NCI-H1105 (cell line): ENCODE measurements around the gene SPATA12.

ENCODE experiments used
- DNase-seq: peaks from one replicate; lab custom pipeline; 2025; lab: John Stamatoyannopoulos, UW

The SPATA12 gene, protein sequence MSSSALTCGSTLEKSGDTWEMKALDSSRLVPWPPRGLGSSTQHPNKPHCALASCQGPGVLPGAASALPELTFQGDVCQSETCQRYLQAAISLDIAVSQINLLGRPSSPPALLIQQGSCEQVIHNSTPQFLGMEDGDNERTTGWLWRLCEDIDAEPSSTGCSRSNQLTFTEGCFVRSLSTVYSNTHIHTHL

DNA sequence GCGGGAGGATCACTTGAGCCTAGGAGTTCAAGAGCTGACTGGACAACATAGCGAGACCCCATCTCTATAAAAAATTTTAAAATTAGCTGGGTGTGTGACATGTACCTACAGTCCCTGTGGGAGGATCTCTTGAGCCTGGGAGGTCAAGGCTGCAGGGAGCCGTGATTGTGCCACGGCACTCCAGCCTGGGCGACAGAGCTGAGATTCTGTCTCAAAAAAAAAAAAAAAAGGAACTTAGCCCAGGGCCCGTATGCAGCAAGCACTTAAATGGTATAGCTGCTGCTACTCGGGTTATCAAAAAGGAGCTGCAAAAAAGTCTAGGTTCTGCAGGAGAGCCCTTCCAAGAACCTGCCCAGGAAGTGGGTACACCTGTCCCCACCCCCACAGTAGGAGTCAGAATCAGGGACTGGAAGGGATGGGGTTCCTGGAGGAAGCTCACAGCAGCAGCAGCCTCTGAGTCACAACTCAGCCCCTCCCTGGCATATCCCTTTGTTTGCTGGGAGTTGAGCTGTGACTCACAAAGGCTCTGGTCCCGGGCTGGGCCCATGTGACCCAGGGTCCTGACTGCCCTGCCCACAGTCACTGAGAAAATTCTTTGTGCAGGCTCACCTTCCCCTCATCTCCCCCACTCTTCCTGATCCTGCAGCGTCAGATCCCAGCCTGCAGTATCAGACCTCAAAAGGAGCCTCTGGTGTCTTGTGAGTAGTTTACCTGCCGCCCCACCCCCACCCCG lies at the start of gene SPATA12:
SPATA12 (plus strand) TSS at position 576 of the 733 bp plus-strand sequence. CDS start 13,031 bp downstream, outside the sequence.
- no peak for DNase-seq

DNA sequence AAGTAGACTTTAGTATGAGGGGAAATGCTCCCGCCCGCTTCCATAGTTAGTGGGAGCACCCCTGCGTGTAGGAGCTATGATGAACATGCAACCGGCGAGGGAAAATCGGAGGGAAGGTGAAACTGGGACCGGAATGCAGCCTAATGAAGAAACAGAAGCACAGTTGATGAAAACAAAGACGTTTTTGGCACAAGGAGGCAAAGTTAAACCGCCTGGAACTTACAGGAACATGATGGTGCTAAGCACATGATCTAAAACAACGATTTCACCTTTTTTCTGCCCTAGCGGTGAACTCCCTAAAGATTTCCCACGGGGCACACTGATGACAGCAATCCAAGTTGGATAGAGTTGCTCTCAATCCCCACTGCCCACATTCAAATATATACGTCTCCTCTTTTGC lies 49.4 kb upstream of the SPATA12 start:
- no peak for DNase-seq

DNA sequence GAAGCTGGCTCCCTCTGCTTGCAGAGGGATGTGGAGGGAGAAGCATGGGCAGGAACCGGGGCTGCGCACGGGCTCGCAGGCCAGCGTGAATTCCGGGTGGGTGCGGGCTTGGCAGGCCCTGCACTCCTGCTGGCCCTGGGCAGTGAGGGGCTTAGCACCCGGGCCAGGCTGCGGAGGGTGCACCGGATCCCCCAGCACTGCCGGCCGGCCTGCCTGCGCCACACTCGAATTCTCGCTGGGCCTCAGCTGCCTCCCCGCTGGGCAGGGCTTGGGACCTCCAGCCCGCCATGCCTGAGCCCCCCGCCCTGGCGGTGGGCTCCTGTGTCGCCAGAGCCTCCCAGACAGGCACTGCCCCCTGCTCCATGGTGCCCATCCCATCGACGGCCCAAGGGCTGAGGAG lies 47.6 kb upstream of the SPATA12 start:
- DNase-seq = no peak

DNA sequence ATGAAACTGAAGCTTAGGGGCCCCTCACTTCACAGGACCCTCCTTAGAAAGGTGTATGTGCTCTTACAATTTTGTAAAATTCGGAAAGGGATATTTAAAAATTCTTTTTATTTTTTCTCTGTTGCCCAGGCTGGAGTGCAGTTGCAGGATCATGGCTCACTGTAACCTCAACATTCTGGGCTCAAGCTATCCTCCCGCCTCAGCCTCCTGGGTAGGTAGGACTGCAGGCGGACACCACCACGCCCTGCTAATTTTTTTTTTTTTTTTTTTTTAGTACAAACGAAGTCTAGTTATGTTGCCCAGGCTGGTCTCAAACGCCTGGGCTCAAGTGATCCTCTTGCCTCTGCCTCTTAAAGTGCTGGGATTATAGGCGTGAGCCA lies 45.1 kb upstream of the SPATA12 start:
- no peak for DNase-seq

DNA sequence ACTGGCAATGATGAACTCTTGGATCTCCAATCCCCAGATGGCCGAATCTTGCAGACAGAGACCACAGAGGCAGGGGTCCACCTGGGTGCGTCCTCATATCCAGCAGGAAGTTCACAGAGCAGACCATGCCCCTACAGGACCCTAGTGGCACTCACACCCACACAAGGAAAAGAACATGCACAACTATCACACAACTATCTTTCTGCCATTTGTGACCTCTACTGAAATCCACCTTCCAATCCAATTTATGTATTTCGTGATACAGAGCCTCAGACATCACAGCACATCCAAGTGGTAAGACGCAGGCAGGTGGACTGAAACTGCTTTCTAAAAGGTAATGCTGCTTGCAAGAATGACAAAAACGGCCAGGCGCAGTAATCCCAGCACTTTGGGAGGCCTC lies 44.6 kb upstream of the SPATA12 start:
- no peak for DNase-seq

DNA sequence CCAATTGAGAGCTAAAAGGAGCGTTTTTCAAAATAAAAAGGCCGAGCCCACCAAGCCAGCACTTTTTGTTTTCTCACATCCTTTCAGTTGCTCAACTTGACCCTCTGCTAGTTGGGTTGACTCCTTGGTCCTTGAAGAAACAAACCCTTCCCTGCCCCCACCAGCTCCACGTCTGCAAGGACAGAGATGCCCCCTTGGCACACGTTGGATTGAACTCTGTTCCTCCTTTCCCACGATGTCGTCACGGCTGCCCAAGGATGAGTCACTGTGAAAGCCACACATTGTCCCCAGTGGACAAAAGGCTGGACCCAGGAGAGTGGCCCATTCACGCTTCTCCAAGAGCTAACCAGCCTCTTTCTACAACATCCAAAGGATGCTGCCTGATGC lies 43.0 kb upstream of the SPATA12 start:
- no peak for DNase-seq

DNA sequence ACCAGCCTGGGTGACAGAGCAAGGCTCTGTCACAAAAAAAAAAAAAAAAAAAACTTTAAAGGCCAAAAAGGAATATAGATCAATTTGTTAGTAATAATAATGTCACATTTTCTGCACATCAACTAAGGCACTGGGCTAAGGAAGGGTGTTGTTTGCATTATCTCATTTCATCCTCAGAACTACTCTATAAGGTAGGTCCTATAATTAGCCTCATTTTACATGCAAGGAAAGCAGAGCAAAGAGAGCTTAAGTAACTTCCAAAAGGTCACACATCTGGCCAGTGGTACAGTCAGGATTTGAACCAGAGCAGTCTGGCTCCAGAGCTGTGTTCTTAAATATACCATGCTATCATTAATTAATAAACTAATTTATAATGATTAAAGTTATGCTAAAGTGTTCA lies 42.2 kb upstream of the SPATA12 start:
- no peak for DNase-seq

DNA sequence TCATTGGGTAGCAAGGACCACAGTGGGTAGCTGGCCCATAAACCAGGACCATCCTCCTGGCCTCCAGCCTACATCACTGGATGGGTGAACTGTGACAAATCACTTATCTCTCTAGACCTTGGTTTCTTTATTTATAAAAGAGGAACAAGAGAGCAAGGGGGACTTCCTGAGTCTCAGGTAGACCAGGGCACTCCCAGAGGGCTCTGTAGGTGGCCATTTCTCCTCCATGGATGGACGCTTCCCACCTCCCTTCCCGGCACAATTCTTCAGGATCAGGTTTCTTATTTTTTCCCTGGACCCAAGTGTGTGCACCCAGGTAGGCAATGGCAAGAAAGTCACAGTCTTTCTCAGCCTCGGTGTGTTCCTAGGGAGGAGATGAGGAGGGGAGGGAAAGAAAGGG lies 41.4 kb upstream of the SPATA12 start:
- no peak for DNase-seq

DNA sequence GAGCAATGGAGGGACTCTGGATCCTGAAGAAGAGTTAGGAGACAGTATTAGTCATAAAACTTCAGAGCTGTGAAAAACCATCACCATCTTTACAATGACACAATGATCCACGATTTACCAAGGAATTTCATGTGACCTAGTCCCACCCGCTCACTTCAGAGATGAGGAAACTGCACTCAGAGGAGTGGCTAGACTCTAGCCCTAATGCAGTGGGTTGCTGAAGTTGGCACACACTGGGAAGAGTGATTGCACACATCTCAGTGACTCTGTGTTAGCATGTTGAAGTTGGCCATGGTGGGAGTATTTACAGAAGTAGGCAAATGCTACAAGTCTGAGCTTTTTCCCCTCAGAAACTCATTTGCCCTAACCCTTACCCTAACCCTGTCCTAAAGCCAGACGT lies 35.2 kb upstream of the SPATA12 start:
- DNase-seq = no peak

DNA sequence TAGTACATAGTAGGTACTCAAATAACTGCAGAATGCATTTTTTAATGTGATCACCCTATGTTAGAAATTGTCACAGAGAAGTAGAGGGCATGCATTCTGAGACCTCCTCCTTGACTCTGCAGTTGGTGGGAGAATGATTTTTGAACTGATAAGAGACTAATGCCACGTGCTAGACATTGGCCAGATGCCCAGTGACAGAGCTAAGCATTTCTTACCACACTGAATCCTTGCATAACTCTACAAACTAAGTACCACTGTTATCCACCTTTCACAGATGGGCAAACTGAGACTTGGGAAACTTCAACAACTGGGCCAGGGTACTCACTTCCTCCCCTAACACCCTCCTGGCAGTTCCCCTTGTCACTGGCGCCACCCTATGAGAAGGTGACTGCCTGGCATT lies 33.5 kb upstream of the SPATA12 start:
- no peak for DNase-seq

DNA sequence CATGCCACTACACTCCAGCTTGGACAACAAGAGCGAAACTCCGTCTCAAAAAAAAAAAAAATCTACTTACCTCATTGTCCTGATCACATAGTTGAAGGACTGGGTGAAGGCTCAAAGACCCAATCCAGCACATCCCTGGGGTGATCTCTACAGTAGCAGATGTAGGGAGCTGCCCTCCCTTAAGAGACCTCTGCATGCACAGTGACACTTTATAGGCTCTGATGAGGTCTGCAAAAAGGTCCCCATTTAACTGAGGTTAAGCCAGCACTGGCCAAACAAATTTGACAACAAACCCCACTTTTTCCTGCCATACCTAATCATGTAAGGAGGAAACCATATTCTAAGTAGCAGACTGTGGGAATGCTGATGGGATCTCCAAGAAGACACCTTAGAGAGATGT lies 31.1 kb upstream of the SPATA12 start:
- no peak for DNase-seq

DNA sequence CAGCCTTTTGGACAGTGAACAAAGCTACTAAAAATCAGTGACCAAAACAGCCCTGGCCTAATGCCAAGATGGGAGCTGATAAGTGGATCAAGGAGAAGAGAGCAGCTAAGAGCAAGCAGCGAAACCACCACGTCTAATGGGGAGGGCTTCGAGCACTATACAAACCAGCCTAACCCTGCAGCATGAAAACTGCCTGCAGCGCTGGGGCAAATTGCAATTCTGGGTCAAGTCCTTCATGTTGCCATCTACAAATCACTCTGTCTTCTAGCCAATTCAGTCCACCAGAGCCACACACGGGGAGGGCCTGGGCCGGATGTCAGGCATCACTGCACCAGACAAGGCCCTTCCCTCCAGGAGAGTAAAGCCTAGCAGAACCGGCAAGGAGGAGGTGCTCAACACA lies 30.5 kb upstream of the SPATA12 start:
- no peak for DNase-seq

DNA sequence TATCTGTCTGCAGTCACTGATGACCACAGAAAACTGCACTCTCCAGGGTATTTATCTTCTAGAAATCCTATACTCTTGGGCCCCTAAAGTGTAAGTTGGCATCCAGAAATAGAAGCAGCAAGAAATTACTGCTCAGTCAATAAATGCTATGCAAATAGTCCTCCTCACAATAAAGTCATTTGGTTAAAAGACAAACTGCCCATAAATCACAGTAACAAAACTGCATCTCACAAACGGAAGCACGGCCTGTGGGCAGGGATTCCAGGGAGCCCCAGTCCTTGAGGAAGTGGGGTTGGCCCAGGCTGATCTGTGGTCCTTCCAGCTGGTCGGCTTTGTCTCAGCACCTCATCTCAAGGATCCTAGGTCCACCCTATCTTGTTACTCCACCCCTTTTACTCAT lies 29.7 kb upstream of the SPATA12 start:
- DNase-seq = no peak

DNA sequence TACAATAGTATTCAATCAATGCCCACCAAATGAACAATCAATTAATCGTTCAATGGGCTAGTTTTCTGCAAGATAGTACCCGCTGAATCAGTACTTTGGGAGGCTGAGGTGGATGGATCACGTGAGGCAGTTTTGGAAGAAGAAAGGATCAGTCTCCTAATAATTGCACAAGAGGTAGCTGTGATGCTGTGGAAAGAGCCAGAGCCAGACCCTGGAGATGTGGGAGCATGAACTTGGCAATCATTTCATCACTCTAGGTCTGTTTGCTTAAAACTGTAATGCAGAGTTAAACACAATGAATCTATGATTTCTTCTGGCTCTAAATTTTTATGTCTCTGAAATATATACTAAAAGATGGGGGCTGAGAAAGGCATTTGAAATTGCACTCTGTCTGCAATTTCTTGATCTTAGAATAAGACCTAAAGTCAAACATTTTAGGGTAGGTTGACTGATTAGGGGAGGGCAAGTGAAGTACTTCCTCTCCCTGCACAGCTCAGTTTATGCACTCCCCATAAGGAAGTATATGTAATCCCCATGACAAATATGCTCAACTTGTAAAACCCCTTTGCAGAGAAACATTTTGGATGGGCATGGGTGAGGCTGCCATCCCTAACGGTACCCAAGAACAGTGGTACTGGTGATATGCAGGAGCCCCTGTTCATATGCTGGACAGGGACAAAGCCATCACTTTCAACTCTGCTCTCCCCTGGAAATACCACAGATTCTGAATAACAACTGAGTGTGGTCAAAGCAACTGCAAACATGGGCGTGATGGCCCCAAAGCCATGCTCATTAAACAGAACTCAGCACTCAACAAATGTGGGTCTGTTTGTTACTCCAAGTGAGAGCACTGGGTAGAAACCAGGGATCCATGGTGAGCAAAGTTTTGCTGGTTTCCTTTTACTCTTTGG lies 28.6 kb upstream of the SPATA12 start:
- no peak for DNase-seq

DNA sequence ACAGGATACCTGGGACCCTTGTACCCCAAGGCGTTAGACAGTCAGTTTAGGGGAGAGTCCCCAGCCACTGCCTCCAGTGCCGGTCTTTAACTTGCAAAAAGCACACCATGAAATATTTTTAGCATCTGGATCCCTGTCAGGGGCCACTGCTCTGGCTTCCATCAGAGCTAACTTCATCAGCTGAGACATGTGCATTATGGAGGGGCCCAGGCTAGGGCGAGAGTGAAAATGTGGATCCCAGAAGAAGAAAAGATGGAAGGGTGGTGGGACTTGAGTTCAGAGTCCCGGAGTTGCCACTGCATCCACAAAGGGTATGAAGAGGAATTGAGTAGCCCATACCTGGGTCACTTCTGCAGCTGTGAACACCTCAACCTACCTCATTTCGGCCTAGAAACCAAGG lies 23.5 kb upstream of the SPATA12 start:
- no peak for DNase-seq

DNA sequence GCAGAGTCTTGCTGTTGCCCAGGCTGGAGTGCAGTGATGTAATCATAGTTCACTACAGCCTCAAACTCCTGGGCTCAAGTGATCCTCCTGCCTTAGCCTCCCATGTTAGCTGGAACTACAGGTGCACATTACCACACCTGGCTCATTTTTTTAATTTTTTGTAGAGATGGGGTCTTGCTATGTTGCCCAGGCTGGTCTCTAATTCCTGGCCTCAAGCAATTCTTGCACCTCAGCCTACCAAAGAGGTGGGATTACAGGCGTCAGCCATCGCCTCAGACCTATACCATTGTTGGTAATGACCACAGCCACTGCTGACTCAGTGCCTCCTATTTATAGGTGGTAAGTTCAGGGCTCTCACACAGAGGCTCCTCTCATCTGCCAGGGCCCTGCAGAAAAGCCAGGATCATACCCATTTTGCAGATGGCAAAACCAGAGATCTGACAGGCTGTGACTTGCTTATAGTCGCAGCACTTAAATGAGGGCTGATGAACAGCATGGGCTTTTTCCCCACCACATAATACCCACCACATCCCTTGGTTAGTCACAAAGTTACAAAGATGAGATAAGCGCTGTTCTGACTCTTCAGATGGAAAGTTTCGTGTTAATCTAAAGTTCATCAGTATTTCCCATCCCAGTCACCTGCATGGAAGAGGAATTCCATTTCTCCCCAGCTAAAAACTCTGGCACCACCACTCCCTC lies 21.8 kb upstream of the SPATA12 start:
- no peak for DNase-seq

DNA sequence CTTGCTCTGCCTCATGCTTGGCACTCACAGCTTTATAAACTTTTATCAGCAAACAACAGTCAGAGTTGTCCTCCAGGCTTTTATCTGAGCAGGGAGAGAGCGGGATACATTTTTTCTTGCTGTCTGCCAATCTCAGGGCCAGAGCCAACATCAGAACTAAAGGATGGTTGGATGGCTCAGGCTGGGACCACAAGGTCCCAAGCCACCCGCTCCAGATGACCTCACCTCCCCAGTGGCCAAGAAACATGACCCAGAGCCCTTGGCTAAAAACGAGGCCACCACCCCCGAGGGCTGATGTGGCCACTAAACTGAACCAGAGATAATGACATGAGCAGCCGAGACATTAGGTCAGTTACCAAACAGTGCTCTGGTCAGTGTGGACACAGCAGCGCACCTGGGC lies 18.8 kb upstream of the SPATA12 start:
- no peak for DNase-seq

DNA sequence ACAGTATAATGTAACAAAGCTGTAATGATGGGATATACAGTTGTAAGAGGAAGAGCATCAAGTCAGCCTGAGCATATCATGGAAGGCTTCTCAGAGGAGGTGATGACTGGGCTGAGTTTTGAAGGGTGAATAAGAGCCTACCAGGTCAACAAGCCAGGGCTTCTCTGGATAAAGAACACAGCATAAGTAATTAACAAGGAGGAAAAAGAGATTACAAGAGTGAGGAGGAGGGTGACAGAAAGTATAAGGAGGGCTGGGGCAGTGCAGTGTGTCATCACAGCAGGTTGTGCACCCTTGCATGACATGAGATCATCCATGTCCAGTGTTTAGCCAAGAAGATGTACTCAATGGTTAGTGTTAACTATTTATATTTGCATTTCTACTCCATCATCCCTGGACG lies 16.9 kb upstream of the SPATA12 start:
- no peak for DNase-seq

DNA sequence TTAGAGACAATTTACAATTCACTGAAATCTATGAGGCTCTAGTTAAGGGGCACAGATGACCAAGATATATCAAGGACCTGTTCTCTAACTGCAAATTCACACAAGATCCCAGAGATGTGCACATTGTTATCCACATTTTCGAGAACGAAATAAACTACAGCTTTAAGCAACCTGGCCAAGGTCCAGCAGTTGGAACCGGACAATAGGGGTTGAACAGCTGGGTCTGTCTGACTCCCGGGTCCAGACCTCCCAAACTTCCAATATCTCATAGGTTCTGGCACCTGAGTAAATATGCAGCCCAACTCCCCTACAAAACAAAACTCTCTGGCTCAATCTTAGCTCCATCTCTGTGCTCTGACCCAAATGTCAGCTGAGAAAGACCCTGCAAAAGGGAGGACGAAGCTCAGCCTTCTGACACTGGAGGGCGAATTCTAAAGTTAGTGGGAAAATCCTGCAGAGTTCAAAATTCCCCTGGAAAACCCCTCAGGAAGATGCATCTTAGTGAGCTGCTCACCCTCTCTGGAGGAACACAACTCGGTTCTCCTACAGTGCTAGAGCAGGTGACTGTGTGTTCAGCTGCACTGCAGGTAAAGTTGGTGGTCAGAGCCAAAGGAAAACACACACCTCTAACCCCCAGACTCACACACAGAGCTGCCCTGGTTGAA lies 14.2 kb upstream of the SPATA12 start:
- DNase-seq = no peak

DNA sequence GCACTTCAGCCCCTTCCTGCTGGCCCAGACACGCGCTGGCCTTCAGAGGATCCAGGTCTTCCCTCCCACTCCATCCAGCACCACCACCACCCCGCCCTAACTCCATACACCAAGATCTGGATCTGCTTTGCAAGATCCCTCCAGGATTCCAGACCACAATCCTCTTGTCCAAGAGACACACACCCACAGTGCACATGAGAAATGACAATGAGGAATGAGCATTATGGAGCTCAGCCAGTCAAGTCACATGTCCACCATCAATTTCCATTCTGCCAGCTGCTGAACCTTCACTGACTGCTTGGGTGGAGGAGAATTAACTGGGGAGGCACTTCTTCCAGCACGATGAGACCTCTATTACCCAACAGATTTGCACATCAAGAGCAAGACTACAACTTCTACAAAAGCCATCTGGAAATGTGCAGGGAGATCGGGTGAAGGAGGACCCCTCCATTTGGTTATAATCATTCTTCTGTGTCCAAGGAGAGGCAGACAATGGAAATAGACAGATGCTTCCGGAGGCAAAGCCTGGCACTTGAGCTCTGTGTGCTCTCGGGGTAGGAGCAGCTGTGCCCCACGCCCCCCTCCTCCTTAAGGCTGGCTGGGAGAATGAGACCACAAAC lies 12.3 kb upstream of the SPATA12 start:
- DNase-seq = peak; percentile 45

DNA sequence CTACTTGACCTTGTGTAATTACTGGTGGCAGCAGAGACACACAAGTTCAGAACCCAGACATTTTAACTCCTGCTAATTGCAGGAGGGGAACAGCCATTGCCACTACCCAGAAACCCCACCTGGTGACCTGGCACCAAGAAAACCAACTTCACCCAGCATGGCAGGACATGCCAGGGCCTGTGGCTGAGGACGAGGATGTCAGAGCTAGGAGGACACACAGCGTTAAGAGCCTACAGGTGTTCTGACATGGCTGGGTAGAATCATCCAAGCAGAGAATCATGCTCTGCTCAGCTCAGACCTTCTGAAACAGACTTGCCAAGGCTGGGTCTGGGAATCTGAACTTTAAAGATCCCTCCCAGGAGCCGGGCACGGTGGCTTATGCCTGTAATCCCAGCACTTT lies 11.7 kb upstream of the SPATA12 start:
- peak; percentile 52 for DNase-seq
